ENCODE measurements around the gene MRLN.

- peak; percentile 16; the same call in 1 of the 2 replicates for TF ChIP-seq CTCF (conservative IDR thresholded peaks at IDR 0.05; ENCODE audit: low read depth, low read length)
- TF ChIP-seq POLR2A (IDR thresholded peaks at IDR 0.05; ENCODE audit: low read depth, low read length), result no peak
- TF ChIP-seq BHLHE40 (IDR thresholded peaks at IDR 0.05; ENCODE audit: low read depth, low read length), result no peak
- peak; percentile 59 for TF ChIP-seq CEBPB (IDR thresholded peaks at IDR 0.05; ENCODE audit: low read depth, low read length)
- no peak for TF ChIP-seq MXI1 (IDR thresholded peaks at IDR 0.05; ENCODE audit: borderline replicate concordance, low read depth, low read length)
- no peak for TF ChIP-seq RAD21 (IDR thresholded peaks at IDR 0.05; ENCODE audit: low read length)
- TF ChIP-seq ELK1 (IDR thresholded peaks at IDR 0.05; ENCODE audit: borderline replicate concordance, low read depth, low read length), result no peak
- no peak for TF ChIP-seq SMC3 (IDR thresholded peaks at IDR 0.05; ENCODE audit: low read depth, low read length)
Measured at GRCh38 chr10:59709395-59710125, 43.7 kb downstream of the MRLN start, which contains the start of gene SLC16A9.
